Tibial nerve (tissue), 4 donors: ENCODE data around the gene BRME1.

Source experiments
- CTCF ChIP-seq, 5 experiments: fragments of 200-600 bp in 3 of 5; fragments of 450-650 bp in 2 of 5; sonication (generic) in 3 of 5; IDR thresholded peaks; one replicate each; pipeline ENCODE4 v1.5.1; 2016 to 2019; ENCODE audit warnings: antibody characterized with exemption in 5 of 5, mild to moderate bottlenecking in 3 of 5, moderate library complexity in 2 of 5
- EP300 ChIP-seq, 2 donors: sonication (generic); formaldehyde crosslinking; IDR thresholded peaks; one replicate each; pipeline ENCODE4 v1.6.1; 2017; ENCODE audit warnings: antibody characterized with exemption in 2 of 2, mild to moderate bottlenecking in 1 of 2

GRCh38 chr19:13839938-13840304 lies 66.0 kb downstream of the BRME1 start:
- TF ChIP-seq EP300 (IDR thresholded peaks at IDR 0.05): no peak
- TF ChIP-seq CTCF (IDR thresholded peaks at IDR 0.05): no peak
